HK-2 (cell line): ENCODE results near the gene ADIPOQ.
A peak's percentile ranks its signal among the peaks of the same experiment; 100 is the strongest.
"Not testable (repeated sequence)": the region's sequence is repeated elsewhere in the genome, so short reads cannot be mapped to it uniquely, and the experiment has no call there.

ENCODE experiments used
- DNase-seq: peaks from one replicate; pipeline ENCODE4 v3.0.0-alpha.2; 2018; ENCODE audit not compliant: unreplicated experiment

ADIPOQ gene

GRCh38 chr3:186870421-186871201 lies 28.1 kb downstream of the ADIPOQ start:
- no peak for DNase-seq

- DNase-seq: no peak
These were observed 29.0 kb downstream of the ADIPOQ start for GRCh38 chr3:186871403-186871924.

GRCh38 chr3:186873796-186874195 lies 31.3 kb downstream of the ADIPOQ start:
- DNase-seq: not testable (repeated sequence)

GRCh38 chr3:186874216-186874615 lies 31.7 kb downstream of the ADIPOQ start:
- not testable (repeated sequence) for DNase-seq

- not testable (repeated sequence) for DNase-seq
These were observed 32.3 kb downstream of the ADIPOQ start for GRCh38 chr3:186874841-186875240.

- no peak for DNase-seq
These were observed 33.2 kb downstream of the ADIPOQ start for GRCh38 chr3:186875708-186876107.

- DNase-seq: no peak
These were observed 37.3 kb downstream of the ADIPOQ start for GRCh38 chr3:186879781-186880180.

GRCh38 chr3:186880406-186880805 lies 37.9 kb downstream of the ADIPOQ start:
- no peak for DNase-seq

GRCh38 chr3:186882150-186882524 lies 39.6 kb downstream of the ADIPOQ start:
- DNase-seq: no peak

GRCh38 chr3:186882881-186883685 lies 40.6 kb downstream of the ADIPOQ start:
- DNase-seq: peak; percentile 43

GRCh38 chr3:186883686-186884058 lies 41.2 kb downstream of the ADIPOQ start:
- no peak for DNase-seq

- not testable (repeated sequence) for DNase-seq
These were observed 42.4 kb downstream of the ADIPOQ start for GRCh38 chr3:186884868-186885267.

- DNase-seq: no peak
These were observed 43.9 kb downstream of the ADIPOQ start for GRCh38 chr3:186886202-186886981.

GRCh38 chr3:186887507-186887938 lies 45.0 kb downstream of the ADIPOQ start:
- DNase-seq: not testable (repeated sequence)

- DNase-seq: no peak
These were observed 46.1 kb downstream of the ADIPOQ start for GRCh38 chr3:186888569-186888968.

GRCh38 chr3:186889698-186890097 lies 47.2 kb downstream of the ADIPOQ start:
- not testable (repeated sequence) for DNase-seq

- no peak for DNase-seq
These were observed 48.4 kb downstream of the ADIPOQ start for GRCh38 chr3:186890911-186891310.

- DNase-seq: not testable (repeated sequence)
These were observed 50.6 kb downstream of the ADIPOQ start for GRCh38 chr3:186893071-186893470.

GRCh38 chr3:186895406-186895805 lies 52.9 kb downstream of the ADIPOQ start:
- DNase-seq: no peak

GRCh38 chr3:186896006-186896405 lies 53.5 kb downstream of the ADIPOQ start:
- DNase-seq: no peak

GRCh38 chr3:186896875-186897274 lies 54.4 kb downstream of the ADIPOQ start:
- no peak for DNase-seq
